KOPT-K1 (cell line): ENCODE measurements around the gene UFC1.
A peak's percentile ranks its signal among the peaks of the same experiment; 100 is the strongest.
"Not testable (repeated sequence)": the region's sequence is repeated elsewhere in the genome, so short reads cannot be mapped to it uniquely, and the experiment has no call there.

Source experiments
- H3K27ac ChIP-seq: fragments of 200-600 bp; sonication (generic); 2 replicates; pipeline ENCODE4 v1.5.1; 2016; ENCODE audit warnings: antibody characterized with exemption, mild to moderate bottlenecking, low read depth, low read length; ENCODE audit not compliant: poor library complexity, severe bottlenecking
- H3K36me3 ChIP-seq: fragments of 200-600 bp; sonication (generic); 2 replicates; pipeline ENCODE4 v1.5.1; 2017; ENCODE audit warnings: antibody characterized with exemption, mild to moderate bottlenecking, low read length, moderate library complexity; ENCODE audit not compliant: insufficient read depth
- H3K9me3 ChIP-seq: fragments of 200-600 bp; sonication (generic); 2 replicates; pipeline ENCODE4 v1.5.1; 2017; ENCODE audit warnings: antibody characterized with exemption, low read length, mild to moderate bottlenecking; ENCODE audit not compliant: insufficient read depth, poor library complexity, severe bottlenecking

The UFC1 gene

DNA sequence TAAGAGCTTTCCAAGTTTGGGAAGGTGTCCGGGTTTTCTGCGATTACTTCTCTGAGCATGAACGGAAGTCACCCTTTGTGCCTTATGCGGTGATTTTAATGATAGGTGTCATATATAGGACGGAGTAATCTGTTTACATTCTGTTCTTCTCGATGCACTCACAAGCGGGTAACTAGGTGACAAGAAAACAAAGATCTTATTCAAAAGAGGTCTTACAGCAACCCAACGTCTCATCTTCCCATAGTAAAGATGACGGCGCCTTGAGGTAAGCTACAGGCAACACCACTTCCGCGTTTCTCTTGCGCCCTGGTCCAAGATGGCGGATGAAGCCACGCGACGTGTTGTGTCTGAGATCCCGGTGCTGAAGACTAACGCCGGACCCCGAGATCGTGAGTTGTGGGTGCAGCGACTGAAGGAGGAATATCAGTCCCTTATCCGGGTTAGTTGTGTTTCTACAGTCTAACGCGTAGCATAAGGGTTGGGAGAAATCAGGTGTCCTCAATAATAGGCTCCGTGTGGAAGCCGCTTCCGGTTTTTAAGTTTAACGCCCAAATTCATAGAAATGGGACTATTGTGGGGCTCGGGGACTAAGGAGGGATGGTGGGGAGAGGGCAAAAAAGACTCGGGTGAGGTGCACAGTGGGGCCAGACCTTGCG, at the start of gene UFC1:
Gene UFC1, plus strand, starts transcription at position 297 of the 656 bp plus-strand sequence. Its CDS starts 20 bp downstream, at position 317.
- Histone ChIP-seq H3K36me3 (peaks cover 21% of the 10 kb centered on the region), H3K27ac (peak within 1 kb of the TSS; percentile 85)

GRCh38 chr1:161106431-161106830, 47.3 kb upstream of the UFC1 start:
- no peak overlapping the region for H3K27ac ChIP-seq
- H3K9me3 ChIP-seq: no peaks in the 10 kb centered on the region
- peaks cover 43% of the 10 kb centered on the region for H3K36me3 ChIP-seq

More for the DNA sequence above, at the start of gene UFC1:
- H3K9me3 ChIP-seq: no peaks in the 10 kb centered on the region

GRCh38 chr1:161111117-161111516, 42.7 kb upstream of the UFC1 start:
- Histone ChIP-seq H3K9me3 (no peaks in the 10 kb centered on the region), H3K27ac (no peak overlapping the region), H3K36me3 (peaks cover 41% of the 10 kb centered on the region)

DNA sequence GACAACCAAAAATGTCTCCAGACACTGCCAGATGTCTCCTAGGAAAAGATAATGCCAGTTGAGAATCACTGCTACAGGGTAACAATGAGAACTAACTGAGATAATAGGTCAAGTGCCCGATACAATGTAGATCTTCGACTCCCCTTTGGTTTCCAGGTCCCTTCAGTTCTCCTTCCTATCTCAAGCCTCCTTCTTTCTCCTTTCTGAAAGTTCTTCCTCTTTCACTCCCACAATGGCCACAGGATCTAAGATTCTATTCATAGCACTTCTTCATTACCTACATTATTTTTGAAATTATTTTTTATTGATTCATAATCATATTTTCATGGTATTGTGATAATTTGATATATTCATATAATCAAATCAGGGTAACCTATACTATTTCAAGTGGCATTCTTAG, 42.3 kb upstream of the UFC1 start:
- Histone ChIP-seq H3K36me3 (peaks cover 37% of the 10 kb centered on the region), H3K9me3 (no peaks in the 10 kb centered on the region), H3K27ac (no peak overlapping the region)

DNA sequence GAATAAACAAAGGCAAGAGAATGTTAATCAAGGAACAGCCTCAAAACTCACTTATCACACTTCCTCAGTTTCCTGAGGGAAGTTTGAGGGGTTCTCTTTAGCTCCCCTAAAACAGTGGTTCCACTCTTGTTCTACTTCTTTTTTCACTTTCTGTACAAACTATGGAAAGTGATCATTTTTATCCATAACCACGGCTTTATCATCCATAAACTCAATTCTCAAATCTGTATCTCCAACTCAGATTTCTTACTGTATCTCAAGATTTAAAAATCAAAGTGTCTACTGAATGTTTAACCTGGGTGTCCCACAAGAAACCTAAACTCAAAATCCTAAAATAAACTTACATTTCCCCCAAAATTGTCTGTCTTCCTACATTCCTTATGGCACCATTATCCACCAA, 39.9 kb upstream of the UFC1 start:
- Histone ChIP-seq H3K27ac (no peak overlapping the region), H3K36me3 (peaks cover 30% of the 10 kb centered on the region), H3K9me3 (no peaks in the 10 kb centered on the region)

GRCh38 chr1:161114556-161114955, 39.2 kb upstream of the UFC1 start:
- peaks cover 32% of the 10 kb centered on the region for H3K36me3 ChIP-seq
- no peak overlapping the region for H3K27ac ChIP-seq
- H3K9me3 ChIP-seq: no peaks in the 10 kb centered on the region

GRCh38 chr1:161115132-161115711, 38.6 kb upstream of the UFC1 start:
- Histone ChIP-seq H3K27ac (no peak overlapping the region), H3K9me3 (no peaks in the 10 kb centered on the region), H3K36me3 (peaks cover 32% of the 10 kb centered on the region)

DNA sequence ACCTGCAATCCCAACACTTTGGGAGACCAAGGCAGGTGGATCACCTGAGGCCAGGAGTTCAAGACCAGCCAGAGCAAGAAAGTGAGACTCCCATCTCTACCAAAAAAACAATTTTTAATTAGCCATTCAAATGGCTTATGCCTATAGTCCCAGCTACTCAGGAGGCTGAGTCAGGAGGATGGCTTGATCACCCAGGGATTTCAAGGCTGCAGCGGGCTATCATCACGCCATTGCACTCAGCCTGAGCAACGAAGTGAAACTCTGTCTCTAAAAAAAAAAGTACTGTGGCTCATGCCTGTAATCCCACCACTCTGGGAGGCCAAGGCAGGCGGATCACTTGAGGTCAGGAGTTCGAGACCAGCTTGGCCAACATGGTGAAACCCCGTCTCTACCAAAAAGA, 37.8 kb upstream of the UFC1 start:
- H3K27ac ChIP-seq, H3K9me3 ChIP-seq: not testable (repeated sequence)
- peaks cover 40% of the 10 kb centered on the region for H3K36me3 ChIP-seq

- peaks cover 60% of the 10 kb centered on the region for H3K36me3 ChIP-seq
- H3K27ac ChIP-seq: peak within 1 kb of the TSS; percentile 85
- H3K9me3 ChIP-seq: no peaks in the 10 kb centered on the region
Measured at GRCh38 chr1:161117759-161118581, 35.8 kb upstream of the UFC1 start, which contains the start of the genes NIT1 and PFDN2. Gene NIT1, plus strand, starts transcription at chr1:161118105. Its CDS starts 72 bp downstream, at chr1:161118177. Gene PFDN2, minus strand, starts transcription at chr1:161118037. Its CDS starts 11 bp downstream, at chr1:161118026.

GRCh38 chr1:161119092-161119903, 34.5 kb upstream of the UFC1 start:
- peaks cover 64% of the 10 kb centered on the region for H3K36me3 ChIP-seq
- peak overlapping the region; percentile 85 for H3K27ac ChIP-seq
- no peaks in the 10 kb centered on the region for H3K9me3 ChIP-seq

GRCh38 chr1:161121042-161121650, 32.6 kb upstream of the UFC1 start:
- Histone ChIP-seq H3K36me3 (peaks cover 71% of the 10 kb centered on the region), H3K27ac (no peak overlapping the region), H3K9me3 (no peaks in the 10 kb centered on the region)

GRCh38 chr1:161121834-161122233, 31.9 kb upstream of the UFC1 start:
- Histone ChIP-seq H3K27ac (no peak overlapping the region), H3K9me3 (no peaks in the 10 kb centered on the region), H3K36me3 (peaks cover 78% of the 10 kb centered on the region)

DNA sequence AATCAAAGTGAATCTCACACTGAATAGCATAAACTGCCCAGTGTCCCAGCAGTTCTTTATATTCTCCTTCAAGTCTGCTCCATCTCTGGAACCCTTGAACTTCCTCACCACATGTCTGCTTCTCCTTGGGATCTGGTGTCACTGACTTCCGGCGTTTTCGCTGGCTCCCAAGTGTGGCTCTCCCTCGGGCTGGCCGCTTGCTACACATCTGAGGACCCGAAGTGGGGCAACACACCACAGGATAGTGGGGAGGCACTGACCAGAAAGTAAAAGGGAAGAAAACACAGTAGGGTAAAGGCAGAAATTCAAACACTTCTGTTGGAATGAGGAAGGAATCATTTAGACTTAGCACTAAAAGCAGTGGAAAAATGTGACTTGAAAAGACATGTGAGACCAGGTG, 30.8 kb upstream of the UFC1 start:
- peaks cover 89% of the 10 kb centered on the region for H3K36me3 ChIP-seq

DNA sequence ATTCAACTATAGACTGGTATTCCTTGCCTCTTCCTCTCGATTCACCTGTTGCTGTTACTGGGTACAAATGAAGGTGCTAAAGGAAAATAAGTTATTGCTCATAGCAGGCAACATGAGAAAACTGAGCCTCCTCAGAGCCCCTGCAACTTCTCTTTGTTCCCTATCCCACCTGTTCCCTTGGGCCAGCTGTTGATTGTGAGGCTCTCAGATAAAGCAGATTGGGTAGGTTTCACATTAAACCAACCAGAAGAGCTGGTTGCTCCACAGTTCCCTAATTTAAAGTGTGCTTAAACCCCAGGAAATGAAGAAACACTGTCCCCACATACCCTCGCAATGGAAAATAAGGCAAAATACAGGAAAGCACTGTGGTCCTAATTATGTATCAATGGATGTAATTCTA, 26.1 kb upstream of the UFC1 start:
- Histone ChIP-seq H3K36me3 (peaks cover 84% of the 10 kb centered on the region), H3K27ac (no peak overlapping the region), H3K9me3 (no peaks in the 10 kb centered on the region)

More for the DNA sequence above, 30.8 kb upstream of the UFC1 start:
- Histone ChIP-seq H3K27ac (no peak overlapping the region), H3K9me3 (no peaks in the 10 kb centered on the region)
